HG02798 (cell line): Measurements from ENCODE around the gene UTY.
A peak's percentile ranks its signal among the peaks of the same experiment; 100 is the strongest.

Experiments
- ATAC-seq: cut with Tn5 transposase; IDR thresholded peaks from one replicate; pipeline ENCODE4 v1.9.1; 2021; ENCODE audit warnings: mild to moderate bottlenecking; ENCODE audit not compliant: unreplicated experiment, poor library complexity

The UTY gene

DNA sequence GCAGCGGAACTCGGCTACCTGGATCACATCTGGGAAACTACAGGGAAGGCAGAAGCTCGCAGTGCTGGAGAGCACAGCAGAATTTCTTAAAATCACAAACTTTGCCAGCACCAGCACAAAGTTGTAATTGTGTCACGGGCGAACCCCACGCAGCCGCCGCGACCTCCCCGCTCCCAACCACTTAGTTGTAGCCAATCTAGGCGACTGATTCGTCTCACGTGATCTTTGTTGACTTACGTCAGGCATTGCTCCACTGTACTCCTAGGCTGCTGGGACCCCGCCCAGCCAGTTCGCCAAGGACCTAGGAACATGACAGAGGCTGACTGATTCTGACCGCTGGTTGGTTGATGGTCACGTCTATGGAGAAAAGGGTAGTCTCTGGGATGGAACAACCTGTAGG, at the start of gene UTY:
Gene UTY, minus strand, starts transcription at position 206 of the 400 bp plus-strand sequence. CDS start 368 bp downstream, outside the sequence.
- ATAC-seq = peak; percentile 97

DNA sequence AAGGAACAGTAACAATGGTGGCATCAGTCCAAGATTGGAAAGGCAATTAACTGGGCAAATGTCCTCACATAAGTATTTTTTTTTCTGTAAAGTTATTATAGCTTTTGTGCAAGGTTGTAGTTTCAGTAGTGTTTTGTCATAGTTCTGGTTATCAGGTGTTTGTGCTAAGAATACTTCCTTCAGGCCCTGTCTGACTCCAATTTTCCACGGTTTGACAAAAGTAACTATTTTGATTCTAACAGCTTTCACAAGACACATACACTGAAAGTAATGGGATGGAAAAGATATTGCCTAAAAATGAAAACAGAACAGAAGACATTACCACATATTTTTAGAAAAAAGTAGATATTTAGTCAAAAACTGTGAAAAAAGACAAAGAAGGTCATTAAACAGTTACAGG, 40.6 kb upstream of the UTY start:
- ATAC-seq = no peak

GRCh38 chrY:13501215-13501614, 21.4 kb upstream of the UTY start:
- ATAC-seq = no peak

DNA sequence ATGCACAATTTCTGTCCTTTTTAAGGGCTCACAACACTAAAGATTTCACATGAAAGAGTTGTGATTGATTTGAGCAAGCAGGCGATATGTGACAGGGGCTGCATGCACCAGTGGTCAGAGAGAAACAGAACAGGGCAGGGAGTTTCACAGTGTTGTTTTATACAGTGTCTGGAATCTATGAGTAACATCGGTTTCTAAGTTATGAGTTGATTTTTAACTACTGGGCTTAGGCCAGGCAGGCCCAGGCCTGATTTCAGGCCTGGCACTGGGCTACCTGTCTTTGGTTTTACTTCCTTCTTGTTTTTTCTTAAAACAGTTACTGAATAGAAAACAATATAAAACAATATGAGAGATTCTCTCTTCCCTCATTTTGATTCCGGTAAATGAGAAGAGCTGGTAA, 13.9 kb upstream of the UTY start:
- ATAC-seq = no peak

DNA sequence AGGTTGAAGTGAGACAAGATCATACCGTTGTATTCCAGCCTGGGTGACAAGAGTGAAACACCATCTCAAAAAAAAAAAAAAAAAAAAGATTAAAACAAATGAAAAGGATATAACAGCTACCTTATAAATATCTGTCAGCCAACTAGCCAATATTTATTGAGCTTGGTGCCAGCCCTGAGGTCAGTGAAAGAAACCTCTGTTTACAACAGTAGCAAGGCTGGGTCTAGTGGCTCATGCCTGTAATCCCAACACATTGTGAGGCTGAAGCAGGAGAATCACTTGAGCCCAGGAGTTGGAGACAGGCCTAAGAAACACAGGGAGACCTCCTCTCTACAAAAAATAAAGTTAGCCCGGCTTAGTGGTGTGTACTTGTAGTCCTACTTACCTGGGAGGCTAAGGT, 12.6 kb upstream of the UTY start:
- no peak for ATAC-seq

DNA sequence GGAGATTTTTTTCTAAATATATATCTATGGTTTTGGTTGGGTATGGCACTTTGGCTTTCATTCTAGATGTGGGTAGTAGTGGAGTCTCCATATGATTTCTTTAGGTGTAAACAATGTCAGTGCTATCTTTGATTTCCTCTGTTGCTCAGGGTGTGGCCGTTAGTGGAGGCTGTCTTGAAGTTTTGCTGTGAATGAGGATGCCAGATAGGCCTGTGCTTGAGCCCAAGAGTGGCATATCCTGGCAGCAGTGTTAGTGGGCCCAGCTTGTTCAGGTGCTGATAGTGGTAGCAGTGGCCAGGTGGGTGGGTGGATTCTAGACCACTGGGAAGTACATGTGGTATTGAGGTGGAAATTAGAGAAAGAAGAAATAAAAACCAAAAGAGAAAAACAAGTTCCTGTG, 8.9 kb upstream of the UTY start:
- ATAC-seq = no peak

GRCh38 chrY:13479121-13479711, 617 bp downstream of the UTY start:
- ATAC-seq = peak; percentile 38

GRCh38 chrY:13478126-13478785, 1.6 kb downstream of the UTY start:
- peak; percentile 53 for ATAC-seq

DNA sequence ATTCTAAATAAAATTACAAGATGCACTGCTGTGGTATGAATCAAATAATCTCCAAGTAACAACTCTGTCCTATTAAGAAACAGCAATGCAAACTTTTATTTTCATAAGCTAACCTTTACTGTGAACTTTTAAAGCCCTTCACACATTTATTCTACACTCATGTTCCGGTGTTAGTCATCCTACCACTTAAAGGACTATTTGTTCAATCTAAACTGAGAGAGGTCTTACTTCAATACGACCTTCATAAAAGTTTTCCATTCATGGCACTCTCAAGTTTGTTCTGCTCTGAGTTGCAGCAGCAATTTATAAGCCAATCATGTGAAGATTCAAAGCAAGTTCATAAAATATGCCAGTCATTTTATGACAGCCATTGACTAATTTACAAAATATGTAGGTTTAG, 4.8 kb downstream of the UTY start:
- ATAC-seq = no peak

- ATAC-seq = no peak
Observed at GRCh38 chrY:13451572-13451971, 28.3 kb downstream of the UTY start.

- ATAC-seq = no peak
Observed at GRCh38 chrY:13450596-13451130, 29.2 kb downstream of the UTY start.

- ATAC-seq = no peak
Observed at GRCh38 chrY:13445566-13445965, 34.3 kb downstream of the UTY start.

GRCh38 chrY:13443146-13443545, 36.7 kb downstream of the UTY start:
- ATAC-seq = no peak

- ATAC-seq = no peak
Observed at GRCh38 chrY:13440811-13441210, 39.0 kb downstream of the UTY start.

GRCh38 chrY:13435968-13436937, 43.6 kb downstream of the UTY start:
- peak; percentile 93 for ATAC-seq

- no peak for ATAC-seq
Observed at GRCh38 chrY:13435206-13435967, 44.4 kb downstream of the UTY start.

DNA sequence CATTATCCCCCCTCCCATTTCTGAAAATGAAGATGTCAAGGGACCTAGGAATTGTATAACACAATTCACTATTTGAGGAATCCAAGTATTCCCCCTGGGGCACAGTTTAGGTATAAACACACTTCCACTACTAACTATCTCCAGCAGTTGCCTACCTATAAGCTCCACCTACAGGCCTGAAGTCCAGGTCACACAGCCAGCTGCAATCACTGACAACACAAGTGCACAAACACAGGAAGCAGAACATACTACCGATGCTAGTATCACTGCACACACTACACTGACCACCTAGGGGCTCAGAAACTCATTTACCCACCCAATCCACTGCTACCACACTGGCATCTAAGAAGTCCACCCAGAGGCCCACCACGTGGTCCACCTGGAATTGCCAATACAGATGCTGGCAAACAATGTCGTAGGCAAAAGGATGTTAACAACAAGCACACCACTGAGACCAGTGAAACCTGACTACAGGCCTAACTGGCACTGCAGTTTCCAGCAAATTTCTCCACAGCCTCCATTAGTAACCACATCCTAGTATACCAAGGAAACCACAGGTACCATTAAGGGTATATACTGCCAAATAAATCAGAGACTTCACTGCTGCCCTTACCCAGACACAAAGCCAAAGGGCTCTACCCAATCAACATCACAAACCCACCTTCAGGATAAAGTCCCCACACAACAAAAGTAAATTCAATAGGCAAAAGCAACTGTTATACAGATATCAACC, 47.4 kb downstream of the UTY start:
- ATAC-seq = no peak

DNA sequence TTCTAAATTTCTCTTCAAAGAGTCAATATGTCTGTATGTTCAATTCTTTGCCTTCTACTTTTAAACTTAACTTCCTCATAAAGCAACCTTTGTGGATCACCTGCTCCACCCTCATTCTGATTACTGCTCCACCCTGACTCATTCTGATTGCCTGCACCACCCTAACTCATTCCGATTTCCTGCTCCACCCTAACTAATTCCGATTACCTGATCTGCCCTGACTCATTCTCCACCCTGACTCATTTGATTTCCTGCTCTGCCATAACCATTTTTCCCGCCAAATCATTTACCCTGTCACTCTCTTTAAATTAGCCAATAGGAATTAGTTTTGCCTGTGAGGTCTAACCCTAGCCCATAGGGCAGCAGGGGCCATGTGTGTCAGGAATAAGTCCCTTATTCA, 50.3 kb downstream of the UTY start:
- ATAC-seq = no peak

GRCh38 chrY:13423281-13423732, 56.5 kb downstream of the UTY start:
- ATAC-seq = no peak
